Endometrial microvascular endothelial cells (primary cell): ENCODE results near the gene WDR64. TPM values are rescaled to one million over a fixed set of nuclear protein-coding genes. Genes with fewer than 3 reads are reported as not detected.
"Not testable (repeated sequence)": the region's sequence is repeated elsewhere in the genome, so short reads cannot be mapped to it uniquely, and the experiment has no call there.

Experiments used
- in situ Hi-C: cut with HindIII; loops from 2 replicates; pipeline ENCODE4 v1.10.0; 2017; ENCODE audit warnings: low sequenced_read_pairs, low pct_unique_long_range_greater_than_20kb; ENCODE audit errors: inconsistent ontology term
- total RNA-seq: library from RNA; depleted of rRNA; stranded (reverse); fragments of >200 nt; gene quantifications from one replicate; pipeline ENCODE4 v1.2.3, GENCODE V29; 2015; ENCODE audit errors: inconsistent ontology term

WDR64 gene
- total RNA-seq, 1 donor from 2014 or later = not detected

DNA sequence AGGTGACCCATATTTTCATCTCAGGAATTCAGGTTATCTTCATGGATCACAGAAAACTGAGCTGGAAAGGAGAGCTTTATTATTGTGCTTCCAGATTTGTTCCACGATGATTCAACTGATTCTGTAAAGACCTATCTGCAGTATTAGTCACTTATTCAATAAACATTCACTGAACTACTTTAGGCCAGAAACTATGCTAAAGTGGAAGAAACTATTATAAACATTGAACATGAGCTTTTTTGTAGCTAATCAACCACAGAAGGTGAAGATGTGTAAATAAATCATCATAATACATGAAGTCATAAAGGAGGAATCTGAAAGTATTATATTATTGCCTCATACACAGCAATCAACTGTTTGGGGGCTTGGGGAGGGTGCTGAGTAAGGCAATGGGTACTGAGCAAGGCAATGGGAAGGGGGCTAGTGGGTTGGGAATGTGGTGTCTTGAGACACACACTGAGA is 165.3 kb downstream of the WDR64 start:
- in situ Hi-C loops = no loop called here

DNA sequence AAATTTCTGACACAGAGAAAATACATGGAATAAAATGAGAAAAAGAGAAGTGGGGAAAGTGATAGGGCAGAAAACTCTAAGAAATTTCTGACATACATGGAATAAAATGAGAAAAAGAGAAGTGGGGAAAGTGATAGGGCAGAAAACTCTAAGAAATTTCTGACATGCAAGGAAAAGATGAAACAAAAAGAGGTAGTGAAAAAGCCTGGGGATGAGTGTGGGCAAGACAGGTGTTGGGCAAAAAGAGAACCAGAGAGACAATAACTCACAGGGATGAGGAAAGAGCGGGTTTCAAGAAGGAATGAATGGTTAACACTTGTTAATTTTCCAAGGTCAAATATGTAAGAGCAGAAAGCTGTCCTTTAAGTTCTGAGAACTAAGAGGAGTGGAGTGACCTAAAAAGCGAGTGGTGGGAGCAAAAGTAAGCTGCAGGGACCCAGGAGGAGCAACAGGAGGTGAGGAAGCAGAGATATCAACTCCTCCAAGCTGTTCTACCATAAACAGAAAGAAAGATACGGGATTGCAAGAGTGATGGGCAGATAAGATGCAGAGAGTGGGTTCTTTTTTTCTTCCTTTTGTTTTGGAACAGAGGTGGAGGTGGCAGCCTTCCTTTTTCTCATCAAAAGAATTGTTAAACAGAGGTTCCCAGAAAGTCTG is 166.0 kb downstream of the WDR64 start:
- in situ Hi-C loops = no loop called here

DNA sequence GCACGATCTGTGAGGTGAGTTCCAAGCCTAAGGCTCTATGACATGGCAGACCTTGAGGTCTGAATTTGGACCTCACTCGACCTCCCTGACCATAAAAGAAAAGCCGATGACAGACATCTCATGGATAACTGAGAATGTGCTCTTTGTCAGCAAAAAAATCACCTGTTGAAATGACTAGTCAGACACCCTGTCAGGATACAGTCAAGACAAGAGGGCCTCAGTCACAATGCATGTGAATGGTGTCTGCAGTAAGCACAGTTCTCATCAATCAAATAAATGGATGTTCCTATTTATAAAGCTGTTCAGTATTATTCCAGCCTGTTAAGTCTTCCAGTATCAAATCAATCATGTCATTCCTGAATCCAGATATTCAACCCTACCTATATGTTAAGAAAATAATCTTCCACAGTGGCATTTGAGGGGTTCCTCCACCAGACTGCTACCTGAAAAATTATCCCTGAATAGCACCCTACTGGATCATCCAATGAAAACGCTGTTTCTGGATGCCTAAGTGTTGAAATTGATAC is 167.3 kb downstream of the WDR64 start:
- in situ Hi-C loops = no loop called here

- in situ Hi-C loops = no loop called here
These were observed 169.3 kb downstream of the WDR64 start for GRCh38 chr1:241821363-241821762.

- in situ Hi-C loops = no loop called here
These were observed 170.8 kb downstream of the WDR64 start for GRCh38 chr1:241822846-241823245.

DNA sequence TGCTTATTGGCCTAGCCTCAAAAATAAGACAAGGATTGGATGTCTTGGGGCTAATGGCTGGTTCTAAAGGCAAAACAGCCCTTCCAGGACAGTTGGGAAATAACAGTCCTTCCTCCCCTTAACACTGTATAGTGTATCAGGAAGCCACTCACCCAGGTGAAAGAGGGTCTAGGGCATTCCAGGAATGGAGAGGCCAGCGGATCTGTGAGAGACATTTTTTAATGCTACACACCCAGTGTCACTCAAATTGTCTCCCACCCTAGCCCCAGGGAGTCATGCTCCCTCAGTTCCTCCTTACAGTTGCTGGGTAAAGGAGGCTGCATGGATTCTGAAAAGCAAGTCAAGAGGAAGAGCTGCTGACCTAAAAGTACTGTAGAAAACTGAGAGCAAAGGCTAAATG is 171.8 kb downstream of the WDR64 start:
- in situ Hi-C loops = no loop called here

GRCh38 chr1:241825581-241825980 is 173.5 kb downstream of the WDR64 start:
- in situ Hi-C loops = no loop called here

- in situ Hi-C loops = not testable (repeated sequence)
These were observed 174.5 kb downstream of the WDR64 start for GRCh38 chr1:241826613-241827012.

- in situ Hi-C loops = no loop called here
These were observed 175.2 kb downstream of the WDR64 start for GRCh38 chr1:241827264-241827663.

- in situ Hi-C loops = no loop called here
These were observed 176.5 kb downstream of the WDR64 start for GRCh38 chr1:241828463-241829021.

DNA sequence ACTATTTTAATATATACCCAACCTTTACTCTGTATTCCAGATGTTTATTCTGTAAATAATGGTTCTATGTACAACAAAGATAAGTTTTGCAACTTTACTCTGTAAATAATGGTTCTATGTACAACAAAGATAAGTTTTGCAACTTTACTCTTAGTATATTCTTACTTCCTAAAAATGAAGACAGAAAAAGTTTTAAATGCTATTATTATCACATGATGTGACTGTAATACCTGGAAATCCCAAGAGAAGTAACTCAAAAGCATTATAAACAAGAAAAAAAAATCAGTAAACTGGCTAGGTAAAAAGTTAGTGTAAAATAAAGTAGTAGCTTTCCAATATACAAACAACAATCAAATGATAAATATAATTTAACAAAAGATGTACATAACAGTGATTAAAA is 177.4 kb downstream of the WDR64 start:
- in situ Hi-C loops = no loop called here

DNA sequence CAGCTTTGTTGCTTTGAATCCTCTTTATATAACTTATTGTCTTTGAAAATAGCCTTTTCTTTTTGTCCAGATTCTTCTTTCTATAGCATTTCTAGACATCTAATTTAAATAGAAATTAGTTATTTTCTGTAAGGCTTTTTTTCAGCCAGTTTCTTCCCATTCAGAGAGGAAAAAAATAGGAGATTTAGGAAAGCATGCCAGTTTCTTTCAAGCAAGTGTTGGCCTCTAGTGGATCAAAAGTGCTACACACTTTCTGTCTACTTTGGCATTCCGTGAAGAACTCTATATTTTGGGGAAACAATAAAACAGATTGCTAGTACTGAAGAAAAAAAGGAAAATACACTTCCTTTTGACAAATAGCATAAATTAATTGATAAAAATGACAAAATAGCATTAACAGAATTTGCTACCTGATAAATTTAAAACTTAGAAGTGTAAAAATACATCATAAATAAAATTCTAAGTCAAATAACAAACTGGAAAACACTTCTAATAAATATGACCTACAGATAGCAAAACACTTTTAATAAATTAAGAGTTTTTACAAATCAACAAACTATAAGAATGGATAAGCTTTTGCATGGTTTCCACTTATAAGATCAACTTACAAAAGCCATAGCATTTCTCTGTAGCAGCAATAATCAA is 182.8 kb downstream of the WDR64 start:
- in situ Hi-C loops = no loop called here

GRCh38 chr1:241836941-241837340 is 184.9 kb downstream of the WDR64 start:
- in situ Hi-C loops = no loop called here

- in situ Hi-C loops = no loop called here
These were observed 185.3 kb downstream of the WDR64 start for GRCh38 chr1:241837416-241837815.

GRCh38 chr1:241837901-241838300 is 185.8 kb downstream of the WDR64 start:
- in situ Hi-C loops = no loop called here

GRCh38 chr1:241838897-241839296 is 186.8 kb downstream of the WDR64 start:
- in situ Hi-C loops = no loop called here

DNA sequence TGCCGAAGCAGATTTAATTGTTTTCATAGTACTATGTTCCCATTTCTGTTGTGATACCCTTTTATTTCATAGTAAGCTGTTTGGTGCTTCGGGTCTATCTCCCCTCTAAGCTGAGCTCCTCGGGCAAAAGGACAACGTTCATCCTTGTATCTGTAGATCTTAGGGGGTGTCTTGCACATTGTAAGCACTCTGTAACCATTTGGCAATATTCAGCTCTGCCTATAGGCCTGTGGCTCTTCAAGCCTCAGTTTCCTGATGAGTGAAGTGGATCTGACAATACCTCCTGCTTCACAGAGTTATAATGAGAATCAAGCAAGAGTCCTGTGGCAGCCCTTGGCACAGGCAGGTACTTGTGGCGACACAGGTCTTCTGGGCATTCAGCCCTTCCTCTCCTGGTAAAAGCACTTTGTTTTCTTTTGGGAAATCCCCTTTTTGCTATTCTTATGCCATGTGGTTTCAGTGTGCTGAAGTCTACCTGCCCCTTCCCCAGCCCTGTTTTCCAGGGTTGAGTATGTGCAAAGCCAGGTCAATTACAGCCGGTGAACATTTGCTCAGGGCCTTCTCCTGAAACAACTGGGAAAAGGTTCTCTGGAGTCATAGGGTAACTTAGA is 187.4 kb downstream of the WDR64 start:
- in situ Hi-C loops = no loop called here

DNA sequence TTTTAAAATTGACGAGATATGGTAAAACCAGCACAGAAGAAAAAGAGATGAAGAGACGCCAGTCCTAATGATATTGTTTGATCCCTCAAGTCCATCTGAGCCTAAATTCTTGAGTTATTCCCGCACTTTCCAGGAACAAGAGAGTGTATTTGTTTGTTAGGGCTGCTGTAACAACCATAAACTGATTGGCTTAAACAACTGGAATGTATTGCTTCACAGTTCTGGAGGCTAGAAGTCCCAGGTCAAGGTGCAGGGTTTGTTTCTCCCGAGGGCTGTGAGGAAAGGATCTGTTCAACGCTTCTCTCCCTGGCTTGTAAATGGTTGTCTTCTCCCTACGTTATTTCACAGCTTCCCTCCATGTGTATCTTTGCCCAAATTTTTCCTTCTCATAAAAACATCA is 188.1 kb downstream of the WDR64 start:
- in situ Hi-C loops = no loop called here

GRCh38 chr1:241841691-241842090 is 189.6 kb downstream of the WDR64 start:
- in situ Hi-C loops = no loop called here

GRCh38 chr1:241842565-241842964 is 190.5 kb downstream of the WDR64 start:
- in situ Hi-C loops = no loop called here
